Measurements from ENCODE around the gene PHACTR1. TPM values are rescaled to one million over a fixed set of nuclear protein-coding genes. Genes with fewer than 3 reads are reported as not detected.

The PHACTR1 gene
- total and polyA plus RNA-seq, 9 of the 15 experiments (the other 6 are each of a cell fraction or from before 2014, with no cell fraction given): 11.5 to 32.6 (median 22.0) TPM

DNA sequence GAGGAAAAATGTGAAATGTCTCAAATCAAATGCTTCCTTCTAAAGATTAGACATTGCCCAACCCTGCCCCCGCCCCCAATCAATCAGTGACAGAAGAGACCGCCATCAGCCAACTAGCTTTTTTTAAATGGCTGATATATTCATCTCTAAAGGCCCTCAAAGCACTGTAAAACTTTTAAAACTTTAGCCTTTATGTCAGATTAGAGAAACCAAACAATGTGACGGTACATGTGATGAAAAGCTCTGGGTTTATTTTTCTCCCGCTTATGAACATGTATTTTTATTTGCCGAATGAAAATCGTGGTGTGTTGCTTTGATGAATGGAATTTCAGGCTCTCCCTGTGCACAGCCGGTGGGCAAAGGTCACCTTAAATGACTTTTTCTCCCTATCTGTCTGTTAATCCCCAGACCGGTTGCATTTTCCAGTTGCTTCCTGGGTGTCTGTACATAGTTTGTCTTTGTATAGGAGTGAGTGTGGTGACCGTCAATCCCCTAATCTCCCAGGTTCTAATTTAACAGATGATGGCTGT lies 573.3 kb downstream of the PHACTR1 start:
- DNase-seq (ENCODE audit: extremely low read depth in 1 of 4, low spot score in 3 of 4) (peak in 3 of 4 experiments; percentile 21 to 51 (median 50)), FAIRE-seq (no peak), ATAC-seq (peak; percentile 56)
- Histone ChIP-seq H3K4me3 (no peak overlapping the region), H2AFZ (ENCODE audit: low read depth, low read length) (no peak overlapping the region; the same call in 1 of the 2 replicates), H3K79me2 (ENCODE audit: control insufficient read depth, insufficient read depth, low read length) (no peaks in the 10 kb centered on the region), H3K36me3 (ENCODE audit: control insufficient read depth, insufficient read depth, low read length) (peaks cover 65% of the 10 kb centered on the region), H3K9ac (ENCODE audit: insufficient read depth in 1 of 2, low read depth in 2 of 2, low read length in 2 of 2) (no peak overlapping the region), H3K27me3 (ENCODE audit: control insufficient read depth in 2 of 2, insufficient read depth in 2 of 2, low read length in 2 of 2) (no peaks in the 10 kb centered on the region), H3K9me3 (replicated peaks; ENCODE audit: control insufficient read depth, insufficient read depth, low read depth, low read length) (peaks cover 11% of the 10 kb centered on the region), H3K4me2 (ENCODE audit: insufficient read depth, low read length) (peak overlapping the region; percentile 30; the same call in 1 of the 2 replicates), H3K9me1 (ENCODE audit: control insufficient read depth, insufficient read depth, low read length) (no peaks in the 10 kb centered on the region), H3K27ac (ENCODE audit: extremely low read depth, low read depth, low read length) (peak overlapping the region; percentile 56), H3K4me1 (replicated peaks in 1 of 2; ENCODE audit: control insufficient read depth in 2 of 2, insufficient read depth in 2 of 2, low read length in 2 of 2) (peaks cover 7 to 11% of the 10 kb centered on the region in 2 experiments; a peak in 3 of 5 replicates), H4K20me1 (replicated peaks; ENCODE audit: control insufficient read depth, insufficient read depth, low read length) (no peaks in the 10 kb centered on the region)
- CTCF ChIA-PET (ENCODE audit: low intra/inter-chr PET ratio): no interaction called here
- WGBS (ENCODE audit: insufficient coverage, low coverage, missing lambda C conversion rate): 50% methylated on average over 9 of the region's 9 CpGs
- no TSS peak for BruUV-seq (replicated peaks)
- in situ Hi-C loops (cut with MboI) (no loop called here), intact Hi-C loops (cut with micrococcal nuclease) (loop anchor here (5.0 kb wide), 1 partner anchor 78 kb away; no protein-coding TSS in a partner anchor)
- POLR2A ChIA-PET: interaction anchor here (1.0 to 1.9 kb wide), 4 partner anchors 11 to 14 kb away, joined by 3 to 6 read pairs (median 5); no protein-coding TSS in a partner anchor
- TF ChIP-seq ETV1 (tag; conservative IDR thresholded peaks at IDR 0.05; ENCODE audit: low read depth) (peak; percentile 17; the same call in 1 of the 2 replicates), SMAD4 (CRISPR knock-in tag; conservative IDR thresholded peaks at IDR 0.05) (0 out of 2 replicates have a peak, but pooled peaks have one; percentile 48), ZKSCAN8 (CRISPR knock-in tag; IDR thresholded peaks at IDR 0.05) (no peak), MEIS2 (IDR thresholded peaks at IDR 0.05; ENCODE audit: partially characterized antibody) (peak; percentile 48), MECOM (CRISPR knock-in tag; IDR thresholded peaks at IDR 0.05) (no peak), HOXB6 (CRISPR knock-in tag; IDR thresholded peaks at IDR 0.05; ENCODE audit: borderline replicate concordance) (no peak), COPS2 (conservative IDR thresholded peaks at IDR 0.05) (no peak), ZNF561 (CRISPR knock-in tag; conservative IDR thresholded peaks at IDR 0.05) (no peak)
- TF ChIP-seq, protein P1, sequence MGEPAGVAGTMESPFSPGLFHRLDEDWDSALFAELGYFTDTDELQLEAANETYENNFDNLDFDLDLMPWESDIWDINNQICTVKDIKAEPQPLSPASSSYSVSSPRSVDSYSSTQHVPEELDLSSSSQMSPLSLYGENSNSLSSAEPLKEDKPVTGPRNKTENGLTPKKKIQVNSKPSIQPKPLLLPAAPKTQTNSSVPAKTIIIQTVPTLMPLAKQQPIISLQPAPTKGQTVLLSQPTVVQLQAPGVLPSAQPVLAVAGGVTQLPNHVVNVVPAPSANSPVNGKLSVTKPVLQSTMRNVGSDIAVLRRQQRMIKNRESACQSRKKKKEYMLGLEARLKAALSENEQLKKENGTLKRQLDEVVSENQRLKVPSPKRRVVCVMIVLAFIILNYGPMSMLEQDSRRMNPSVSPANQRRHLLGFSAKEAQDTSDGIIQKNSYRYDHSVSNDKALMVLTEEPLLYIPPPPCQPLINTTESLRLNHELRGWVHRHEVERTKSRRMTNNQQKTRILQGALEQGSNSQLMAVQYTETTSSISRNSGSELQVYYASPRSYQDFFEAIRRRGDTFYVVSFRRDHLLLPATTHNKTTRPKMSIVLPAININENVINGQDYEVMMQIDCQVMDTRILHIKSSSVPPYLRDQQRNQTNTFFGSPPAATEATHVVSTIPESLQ (CRISPR knock-in tag; IDR thresholded peaks at IDR 0.05): 0 out of 2 replicates have a peak, but pooled peaks have one; percentile 54
- TF ChIP-seq, protein P2, sequence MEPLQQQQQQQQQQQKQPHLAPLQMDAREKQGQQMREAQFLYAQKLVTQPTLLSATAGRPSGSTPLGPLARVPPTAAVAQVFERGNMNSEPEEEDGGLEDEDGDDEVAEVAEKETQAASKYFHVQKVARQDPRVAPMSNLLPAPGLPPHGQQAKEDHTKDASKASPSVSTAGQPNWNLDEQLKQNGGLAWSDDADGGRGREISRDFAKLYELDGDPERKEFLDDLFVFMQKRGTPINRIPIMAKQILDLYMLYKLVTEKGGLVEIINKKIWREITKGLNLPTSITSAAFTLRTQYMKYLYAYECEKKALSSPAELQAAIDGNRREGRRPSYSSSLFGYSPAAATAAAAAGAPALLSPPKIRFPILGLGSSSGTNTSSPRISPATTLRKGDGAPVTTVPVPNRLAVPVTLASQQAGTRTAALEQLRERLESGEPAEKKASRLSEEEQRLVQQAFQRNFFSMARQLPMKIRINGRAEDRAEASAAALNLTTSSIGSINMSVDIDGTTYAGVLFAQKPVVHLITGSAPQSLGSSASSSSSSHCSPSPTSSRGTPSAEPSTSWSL (CRISPR knock-in tag; IDR thresholded peaks at IDR 0.05; ENCODE audit: borderline replicate concordance): no peak
- TF ChIP-seq, protein P3, sequence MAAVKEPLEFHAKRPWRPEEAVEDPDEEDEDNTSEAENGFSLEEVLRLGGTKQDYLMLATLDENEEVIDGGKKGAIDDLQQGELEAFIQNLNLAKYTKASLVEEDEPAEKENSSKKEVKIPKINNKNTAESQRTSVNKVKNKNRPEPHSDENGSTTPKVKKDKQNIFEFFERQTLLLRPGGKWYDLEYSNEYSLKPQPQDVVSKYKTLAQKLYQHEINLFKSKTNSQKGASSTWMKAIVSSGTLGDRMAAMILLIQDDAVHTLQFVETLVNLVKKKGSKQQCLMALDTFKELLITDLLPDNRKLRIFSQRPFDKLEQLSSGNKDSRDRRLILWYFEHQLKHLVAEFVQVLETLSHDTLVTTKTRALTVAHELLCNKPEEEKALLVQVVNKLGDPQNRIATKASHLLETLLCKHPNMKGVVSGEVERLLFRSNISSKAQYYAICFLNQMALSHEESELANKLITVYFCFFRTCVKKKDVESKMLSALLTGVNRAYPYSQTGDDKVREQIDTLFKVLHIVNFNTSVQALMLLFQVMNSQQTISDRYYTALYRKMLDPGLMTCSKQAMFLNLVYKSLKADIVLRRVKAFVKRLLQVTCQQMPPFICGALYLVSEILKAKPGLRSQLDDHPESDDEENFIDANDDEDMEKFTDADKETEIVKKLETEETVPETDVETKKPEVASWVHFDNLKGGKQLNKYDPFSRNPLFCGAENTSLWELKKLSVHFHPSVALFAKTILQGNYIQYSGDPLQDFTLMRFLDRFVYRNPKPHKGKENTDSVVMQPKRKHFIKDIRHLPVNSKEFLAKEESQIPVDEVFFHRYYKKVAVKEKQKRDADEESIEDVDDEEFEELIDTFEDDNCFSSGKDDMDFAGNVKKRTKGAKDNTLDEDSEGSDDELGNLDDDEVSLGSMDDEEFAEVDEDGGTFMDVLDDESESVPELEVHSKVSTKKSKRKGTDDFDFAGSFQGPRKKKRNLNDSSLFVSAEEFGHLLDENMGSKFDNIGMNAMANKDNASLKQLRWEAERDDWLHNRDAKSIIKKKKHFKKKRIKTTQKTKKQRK (IDR thresholded peaks at IDR 0.05; ENCODE audit: borderline replicate concordance, low read depth, low read length): no peak
